Measurements from ENCODE around the gene CLTB.

CLTB gene

GRCh38 chr5:176401281-176402205 is 14.8 kb downstream of the CLTB start:
- DNase-seq (ENCODE audit: low read depth), result no peak

GRCh38 chr5:176400382-176401156 is 15.8 kb downstream of the CLTB start:
- DNase-seq (ENCODE audit: low read depth), result no peak

- DNase-seq (ENCODE audit: low read depth), result no peak
Measured at GRCh38 chr5:176397736-176398420, 18.5 kb downstream of the CLTB start.

- DNase-seq (ENCODE audit: low read depth), result no peak
Measured at GRCh38 chr5:176396330-176396729, 20.0 kb downstream of the CLTB start.

- no peak for DNase-seq (ENCODE audit: low read depth)
Measured at GRCh38 chr5:176394881-176395675, 21.3 kb downstream of the CLTB start.

GRCh38 chr5:176394096-176394495 is 22.2 kb downstream of the CLTB start:
- no peak for DNase-seq (ENCODE audit: low read depth)

- DNase-seq (ENCODE audit: low read depth), result no peak
Measured at GRCh38 chr5:176392526-176392925, 23.8 kb downstream of the CLTB start.

GRCh38 chr5:176391999-176392398 is 24.3 kb downstream of the CLTB start:
- no peak for DNase-seq (ENCODE audit: low read depth)

- no peak for DNase-seq (ENCODE audit: low read depth)
Measured at GRCh38 chr5:176391479-176391878, 24.9 kb downstream of the CLTB start.

- no peak for DNase-seq (ENCODE audit: low read depth)
Measured at GRCh38 chr5:176389135-176390123, 26.9 kb downstream of the CLTB start.

- peak; percentile 99 for DNase-seq (ENCODE audit: low read depth)
Measured at GRCh38 chr5:176388444-176389134, 27.8 kb downstream of the CLTB start, which contains the start of the genes HIGD2A and NOP16. HIGD2A (plus strand) TSS chr5:176388751; CDS start chr5:176388820, 69 bp downstream. NOP16 (minus strand) TSS chr5:176388598; CDS start chr5:176388539, 59 bp downstream.

- DNase-seq (ENCODE audit: low read depth), result no peak
Measured at GRCh38 chr5:176388003-176388443, 28.3 kb downstream of the CLTB start.

- no peak for DNase-seq (ENCODE audit: low read depth)
Measured at GRCh38 chr5:176387384-176387925, 28.9 kb downstream of the CLTB start.

- no peak for DNase-seq (ENCODE audit: low read depth)
Measured at GRCh38 chr5:176386491-176386890, 29.8 kb downstream of the CLTB start.

GRCh38 chr5:176384991-176385390 is 31.3 kb downstream of the CLTB start:
- DNase-seq (ENCODE audit: low read depth), result no peak

- DNase-seq (ENCODE audit: low read depth), result no peak
Measured at GRCh38 chr5:176384366-176384930, 31.9 kb downstream of the CLTB start.

GRCh38 chr5:176383961-176384360 is 32.4 kb downstream of the CLTB start:
- no peak for DNase-seq (ENCODE audit: low read depth)

- no peak for DNase-seq (ENCODE audit: low read depth)
Measured at GRCh38 chr5:176383248-176383905, 33.0 kb downstream of the CLTB start.
